Uterus (tissue), 4 donors: Measurements from ENCODE around the gene BICRA. TPM values are rescaled to one million over a fixed set of nuclear protein-coding genes. Genes with fewer than 3 reads are reported as not detected.
A peak's percentile ranks its signal among the peaks of the same experiment; 100 is the strongest.
"Not testable (repeated sequence)": the region's sequence is repeated elsewhere in the genome, so short reads cannot be mapped to it uniquely, and the experiment has no call there.

ENCODE experiments used
- DNase-seq, 2 donors: peaks; one replicate each; pipeline ENCODE4 v3.0.0-alpha.2; 2019 to 2020
- H3K27ac ChIP-seq, 2 donors: fragments of 200-600 bp; sonication (generic); 1 replicate in 1 of 2; 2 replicates in 1 of 2; pipeline ENCODE4 v1.5.1; 2016 to 2018
- H3K27me3 ChIP-seq, 2 donors: fragments of 200-600 bp; sonication (generic); one replicate each; pipeline ENCODE4 v1.5.1; 2018 to 2019; ENCODE audit warnings: control low read depth in 1 of 2
- H3K36me3 ChIP-seq, 2 donors: fragments of 200-600 bp; sonication (generic); one replicate each; pipeline ENCODE4 v1.5.1; 2019; ENCODE audit warnings: control low read depth in 1 of 2
- H3K4me1 ChIP-seq, 2 donors: fragments of 200-600 bp; sonication (generic); one replicate each; pipeline ENCODE4 v1.5.1; 2018 to 2019; ENCODE audit warnings: control low read depth in 1 of 2
- H3K4me3 ChIP-seq, 2 donors: fragments of 200-600 bp; sonication (generic); 1 replicate in 1 of 2; 2 replicates in 1 of 2; pipeline ENCODE4 v1.5.1; 2018 to 2019; ENCODE audit warnings: mild to moderate bottlenecking in 1 of 2
- H3K9me3 ChIP-seq, 2 donors: fragments of 200-600 bp; sonication (generic); one replicate each; pipeline ENCODE4 v1.5.1; 2019; ENCODE audit warnings: control low read depth in 1 of 2
- CTCF ChIP-seq, 4 experiments: fragments of 200-600 bp in 2 of 4; fragments of 450-650 bp in 2 of 4; sonication (generic) in 2 of 4; IDR thresholded peaks; one replicate each; pipeline ENCODE4 v1.5.1; 2016 to 2019; ENCODE audit warnings: antibody characterized with exemption in 4 of 4, mild to moderate bottlenecking in 2 of 4, moderate library complexity in 1 of 4
- POLR2A ChIP-seq, 2 donors: fragments of 450-650 bp; IDR thresholded peaks; one replicate each; pipeline ENCODE4 v1.6.1; 2016; ENCODE audit warnings: antibody characterized with exemption in 2 of 2, mild to moderate bottlenecking in 1 of 2, moderate library complexity in 1 of 2
- intact Hi-C: fragments of 100-400 bp; cut with DNase I; formaldehyde crosslinking; loops from one replicate; pipeline ENCODE4 v1.15.1; 2023; ENCODE audit warnings: low total_unique reads
- total RNA-seq, 4 donors: library from RNA; depleted of rRNA in 3 of 4; stranded (reverse); fragments of >200 nt in 3 of 4; gene quantifications; one replicate each; pipeline versions ENCODE4 v1.1.0 to v1.2.4, GENCODE V29; 2014 to 2023
- donor health status: DM: yes; HTN: yes; CAD: no.

BICRA gene
- total RNA-seq, 4 donors from 2014 or later, result 2.0 to 28.1 (median 20.5) TPM

GRCh38 chr19:47716270-47716937 is 107.5 kb downstream of the BICRA start:
- Histone ChIP-seq H3K4me1 (peaks cover 0 to 23% of the 10 kb centered on the region in 2 donors), H3K4me3 (no peak overlapping the region), H3K27ac (peak overlapping the region; percentile 94 to 96), H3K27me3 (no peaks in the 10 kb centered on the region), H3K9me3 (no peaks in the 10 kb centered on the region), H3K36me3 (no peaks in the 10 kb centered on the region)
- DNase-seq, result no peak
- intact Hi-C loops, result loop anchor here (10.0 kb wide), 1 partner anchor 68 kb away; no protein-coding TSS in a partner anchor
- TF ChIP-seq POLR2A (IDR thresholded peaks at IDR 0.05) (no peak), CTCF (IDR thresholded peaks at IDR 0.05) (no peak)

GRCh38 chr19:47718415-47719046 is 109.6 kb downstream of the BICRA start:
- peaks cover 0 to 23% of the 10 kb centered on the region in 2 donors for H3K4me1 ChIP-seq
- not testable (repeated sequence) for H3K27me3 ChIP-seq, H3K36me3 ChIP-seq, H3K9me3 ChIP-seq, DNase-seq
- H3K4me3 ChIP-seq, result peak overlapping the region; percentile 11 to 35
- intact Hi-C loops, result loop anchor here (10.0 kb wide), 1 partner anchor 66 kb away; no protein-coding TSS in a partner anchor
- H3K27ac ChIP-seq, result peak overlapping the region; percentile 94 to 96

- H3K27ac ChIP-seq, result peak overlapping the region; percentile 94 to 96
- no peaks in the 10 kb centered on the region for H3K9me3 ChIP-seq
- peak; percentile 93 to 95 for DNase-seq
- H3K4me3 ChIP-seq, result peak overlapping the region; percentile 13 to 35
- H3K4me1 ChIP-seq, result peaks cover 0 to 27% of the 10 kb centered on the region in 2 donors
- intact Hi-C loops, result loop anchor here (10.0 kb wide), 1 partner anchor 66 kb away; no protein-coding TSS in a partner anchor
- H3K36me3 ChIP-seq, result no peaks in the 10 kb centered on the region
- H3K27me3 ChIP-seq, result no peaks in the 10 kb centered on the region
- TF ChIP-seq CTCF (IDR thresholded peaks at IDR 0.05), result no peak
- TF ChIP-seq POLR2A (IDR thresholded peaks at IDR 0.05), result peak in 1 of 2 donors; percentile 49
Measured at GRCh38 chr19:47719047-47719859, 110.3 kb downstream of the BICRA start.

GRCh38 chr19:47720669-47721422 is 111.9 kb downstream of the BICRA start:
- no peak for DNase-seq
- Histone ChIP-seq H3K4me3 (no peak overlapping the region), H3K9me3 (no peaks in the 10 kb centered on the region), H3K27me3 (no peaks in the 10 kb centered on the region), H3K36me3 (no peaks in the 10 kb centered on the region), H3K27ac (peak overlapping the region; percentile 94 to 96), H3K4me1 (peaks cover 0 to 27% of the 10 kb centered on the region in 2 donors)
- intact Hi-C loops, result no loop called here
- TF ChIP-seq POLR2A (IDR thresholded peaks at IDR 0.05) (no peak), CTCF (IDR thresholded peaks at IDR 0.05) (no peak)

GRCh38 chr19:47723581-47723940 is 114.6 kb downstream of the BICRA start:
- peak; percentile 74 to 82 for DNase-seq
- H3K36me3 ChIP-seq, result no peaks in the 10 kb centered on the region
- H3K9me3 ChIP-seq, result no peaks in the 10 kb centered on the region
- peaks cover 0 to 5% of the 10 kb centered on the region in 2 donors for H3K4me1 ChIP-seq
- H3K4me3 ChIP-seq, result peak overlapping the region; percentile 16 to 17
- H3K27ac ChIP-seq, result peak overlapping the region; percentile 75 to 96
- no peaks in the 10 kb centered on the region for H3K27me3 ChIP-seq
- TF ChIP-seq POLR2A (IDR thresholded peaks at IDR 0.05), result no peak
- no peak for TF ChIP-seq CTCF (IDR thresholded peaks at IDR 0.05)
- intact Hi-C loops, result no loop called here
